Measurements from ENCODE around the gene SETD1B.

SETD1B gene

GRCh38 chr12:121837680-121838079, 33.9 kb downstream of the SETD1B start:
- Histone ChIP-seq H3K36me3 (ENCODE audit: control insufficient read depth, insufficient read depth, low read length) (no peaks in the 10 kb centered on the region), H3K27me3 (replicated peaks; ENCODE audit: control insufficient read depth, insufficient read depth, low read length) (no peaks in the 10 kb centered on the region), H3K4me3 (replicated peaks; ENCODE audit: low read depth, low read length) (no peak overlapping the region)
- peak; percentile 12 for TF ChIP-seq CTCF (IDR thresholded peaks at IDR 0.05; ENCODE audit: insufficient read depth, low read length, poor library complexity, severe bottlenecking)
- DNase-seq (ENCODE audit: extremely low read depth, insufficient read length) = no peak

GRCh38 chr12:121838126-121838525, 34.3 kb downstream of the SETD1B start:
- Histone ChIP-seq H3K27me3 (replicated peaks; ENCODE audit: control insufficient read depth, insufficient read depth, low read length) (no peaks in the 10 kb centered on the region), H3K36me3 (ENCODE audit: control insufficient read depth, insufficient read depth, low read length) (no peaks in the 10 kb centered on the region), H3K4me3 (replicated peaks; ENCODE audit: low read depth, low read length) (no peak overlapping the region)
- no peak for DNase-seq (ENCODE audit: extremely low read depth, insufficient read length)
- TF ChIP-seq CTCF (IDR thresholded peaks at IDR 0.05; ENCODE audit: insufficient read depth, low read length, poor library complexity, severe bottlenecking) = no peak

GRCh38 chr12:121839106-121839992, 35.5 kb downstream of the SETD1B start:
- Histone ChIP-seq H3K27me3 (replicated peaks; ENCODE audit: control insufficient read depth, insufficient read depth, low read length) (no peaks in the 10 kb centered on the region), H3K4me3 (replicated peaks; ENCODE audit: low read depth, low read length) (peak overlapping the region; percentile 71), H3K36me3 (ENCODE audit: control insufficient read depth, insufficient read depth, low read length) (no peaks in the 10 kb centered on the region)
- peak; percentile 97 for DNase-seq (ENCODE audit: extremely low read depth, insufficient read length)
- TF ChIP-seq CTCF (IDR thresholded peaks at IDR 0.05; ENCODE audit: insufficient read depth, low read length, poor library complexity, severe bottlenecking) = peak; percentile 21

GRCh38 chr12:121839993-121840761, 36.4 kb downstream of the SETD1B start:
- Histone ChIP-seq H3K27me3 (replicated peaks; ENCODE audit: control insufficient read depth, insufficient read depth, low read length) (no peaks in the 10 kb centered on the region), H3K4me3 (replicated peaks; ENCODE audit: low read depth, low read length) (peak overlapping the region; percentile 71), H3K36me3 (ENCODE audit: control insufficient read depth, insufficient read depth, low read length) (no peaks in the 10 kb centered on the region)
- no peak for DNase-seq (ENCODE audit: extremely low read depth, insufficient read length)
- no peak for TF ChIP-seq CTCF (IDR thresholded peaks at IDR 0.05; ENCODE audit: insufficient read depth, low read length, poor library complexity, severe bottlenecking)

GRCh38 chr12:121843236-121843982, 39.6 kb downstream of the SETD1B start:
- no peak for TF ChIP-seq CTCF (IDR thresholded peaks at IDR 0.05; ENCODE audit: insufficient read depth, low read length, poor library complexity, severe bottlenecking)
- no peak for DNase-seq (ENCODE audit: extremely low read depth, insufficient read length)
- H3K4me3 ChIP-seq (replicated peaks; ENCODE audit: low read depth, low read length) = no peak overlapping the region

More at GRCh38 chr12:121843236-121843982, 39.6 kb downstream of the SETD1B start:
- H3K27me3 ChIP-seq (replicated peaks; ENCODE audit: control insufficient read depth, insufficient read depth, low read length) = no peaks in the 10 kb centered on the region
- no peaks in the 10 kb centered on the region for H3K36me3 ChIP-seq (ENCODE audit: control insufficient read depth, insufficient read depth, low read length)
